Activated T-helper 9 cell treated with anti-CD3 and anti-CD28 coated beads, Interleukin-2, amount 50 U/mL, for 16 hours (primary cell): ENCODE measurements around the gene CLIC3.
"Not testable (repeated sequence)": the region's sequence is repeated elsewhere in the genome, so short reads cannot be mapped to it uniquely, and the experiment has no call there.

Source experiments
- DNase-seq: peaks from one replicate; pipeline ENCODE4 v3.0.0-alpha.2; 2020; ENCODE audit warnings: low read depth

The CLIC3 gene

GRCh38 chr9:137017071-137017470 lies 20.7 kb upstream of the CLIC3 start:
- no peak for DNase-seq

- no peak for DNase-seq
Observed at GRCh38 chr9:137016436-137016835, 20.1 kb upstream of the CLIC3 start.

- DNase-seq: no peak
Observed at GRCh38 chr9:137015976-137016375, 19.6 kb upstream of the CLIC3 start.

- no peak for DNase-seq
Observed at GRCh38 chr9:137015540-137015930, 19.2 kb upstream of the CLIC3 start.

- no peak for DNase-seq
Observed at GRCh38 chr9:137014776-137015539, 18.6 kb upstream of the CLIC3 start.

- DNase-seq: no peak
Observed at GRCh38 chr9:137014166-137014565, 17.8 kb upstream of the CLIC3 start.

- no peak for DNase-seq
Observed at GRCh38 chr9:137013571-137013940, 17.2 kb upstream of the CLIC3 start.

GRCh38 chr9:137012694-137013570 lies 16.6 kb upstream of the CLIC3 start:
- no peak for DNase-seq

- no peak for DNase-seq
Observed at GRCh38 chr9:137011907-137012675, 15.7 kb upstream of the CLIC3 start.

- DNase-seq: no peak
Observed at GRCh38 chr9:137011156-137011555, 14.8 kb upstream of the CLIC3 start.

- DNase-seq: no peak
Observed at GRCh38 chr9:137009938-137010732, 13.8 kb upstream of the CLIC3 start.

GRCh38 chr9:137009217-137009616 lies 12.8 kb upstream of the CLIC3 start:
- DNase-seq: no peak

GRCh38 chr9:137008312-137008711 lies 11.9 kb upstream of the CLIC3 start:
- no peak for DNase-seq

- DNase-seq: no peak
Observed at GRCh38 chr9:137007816-137008270, 11.5 kb upstream of the CLIC3 start.

- DNase-seq: no peak
Observed at GRCh38 chr9:137007108-137007815, 10.9 kb upstream of the CLIC3 start.

- DNase-seq: no peak
Observed at GRCh38 chr9:137006116-137007003, 10.0 kb upstream of the CLIC3 start.

GRCh38 chr9:137004285-137004684 lies 7.9 kb upstream of the CLIC3 start:
- not testable (repeated sequence) for DNase-seq

GRCh38 chr9:137002646-137003041 lies 6.3 kb upstream of the CLIC3 start:
- no peak for DNase-seq

GRCh38 chr9:137001857-137002645 lies 5.7 kb upstream of the CLIC3 start:
- DNase-seq: no peak
